Forelimb muscle (tissue), 1 donor: Measurements from ENCODE around the gene OR6J1. TPM values are rescaled to one million over a fixed set of nuclear protein-coding genes. Genes with fewer than 3 reads are reported as not detected.

Experiments used
- polyA plus RNA-seq: library from polyadenylated mRNA; unstranded; fragments of 120-200 nt; gene quantifications from one replicate; pipeline ENCODE4 v1.2.1, GENCODE V29; 2013; ENCODE audit not compliant: insufficient read length

OR6J1 gene
- polyA plus RNA-seq, 1 donor: 0.13 TPM

Other genes starting within 250 kb of the OR6J1 start
- gene DAD1, start 55.1 kb downstream of the OR6J1 start, polyA plus RNA-seq: 111 TPM
- gene ABHD4, start 46.1 kb downstream of the OR6J1 start, polyA plus RNA-seq: 13.3 TPM
- gene OXA1L, start 122.3 kb upstream of the OR6J1 start, polyA plus RNA-seq: 250 TPM
- 25.7 TPM for gene SLC7A7, start 171.1 kb upstream of the OR6J1 start, polyA plus RNA-seq
- 73.7 TPM for gene MRPL52, start 185.5 kb upstream of the OR6J1 start, polyA plus RNA-seq
- gene MMP14, start 192.2 kb upstream of the OR6J1 start, polyA plus RNA-seq: 157 TPM
- gene LRP10, start 227.4 kb upstream of the OR6J1 start, polyA plus RNA-seq: 36.5 TPM
- gene REM2, start 238.9 kb upstream of the OR6J1 start, polyA plus RNA-seq: 0.24 TPM